ENCODE results near the gene PRR20B.
"Not testable (repeated sequence)": the region's sequence is repeated elsewhere in the genome, so short reads cannot be mapped to it uniquely, and the experiment has no call there.

The PRR20B gene

DNA sequence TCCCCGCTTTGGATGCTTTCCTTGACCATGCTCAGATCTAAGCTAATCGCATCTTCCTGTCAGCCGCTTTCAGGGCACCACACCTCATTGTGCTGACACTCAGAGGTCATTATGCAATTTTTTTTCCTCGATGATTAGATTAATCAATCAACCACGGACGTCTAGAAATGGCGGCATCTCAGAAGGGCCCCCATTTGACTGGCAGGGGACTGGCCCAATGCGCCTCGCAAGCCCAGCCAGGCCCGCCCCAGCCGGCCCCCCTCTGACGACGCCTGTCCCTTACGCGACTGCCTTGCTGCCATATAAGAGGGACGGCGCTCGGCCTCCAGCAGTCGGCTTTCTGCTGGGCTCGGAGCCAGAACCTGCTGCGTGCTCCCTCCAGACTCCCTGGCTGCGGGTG is 13.0 kb downstream of the PRR20B start, which contains the start of gene PRR20D:
Gene PRR20D, plus strand, starts transcription at position 301 of the 400 bp plus-strand sequence. CDS start 387 bp downstream, outside the sequence.
- not testable (repeated sequence) for H3K36me3 ChIP-seq (ENCODE audit: control insufficient read depth, insufficient read depth, low read length); H3K27me3 ChIP-seq (ENCODE audit: control insufficient read depth, insufficient read depth, low read length); H3K9ac ChIP-seq (ENCODE audit: low read length); H3K27ac ChIP-seq (ENCODE audit: low read depth, low read length); H3K4me3 ChIP-seq (ENCODE audit: low read depth, low read length); H3K4me1 ChIP-seq (ENCODE audit: control insufficient read depth, insufficient read depth, low read length); H3K9me3 ChIP-seq (ENCODE audit: control insufficient read depth, insufficient read depth, low read depth, low read length)

DNA sequence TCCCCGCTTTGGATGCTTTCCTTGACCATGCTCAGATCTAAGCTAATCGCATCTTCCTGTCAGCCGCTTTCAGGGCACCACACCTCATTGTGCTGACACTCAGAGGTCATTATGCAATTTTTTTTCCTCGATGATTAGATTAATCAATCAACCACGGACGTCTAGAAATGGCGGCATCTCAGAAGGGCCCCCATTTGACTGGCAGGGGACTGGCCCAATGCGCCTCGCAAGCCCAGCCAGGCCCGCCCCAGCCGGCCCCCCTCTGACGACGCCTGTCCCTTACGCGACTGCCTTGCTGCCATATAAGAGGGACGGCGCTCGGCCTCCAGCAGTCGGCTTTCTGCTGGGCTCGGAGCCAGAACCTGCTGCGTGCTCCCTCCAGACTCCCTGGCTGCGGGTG is 19.6 kb downstream of the PRR20B start, which contains the start of gene PRR20E:
Gene PRR20E, plus strand, starts transcription at position 301 of the 400 bp plus-strand sequence. CDS start 387 bp downstream, outside the sequence.
- not testable (repeated sequence) for H3K27me3 ChIP-seq (ENCODE audit: control insufficient read depth, insufficient read depth, low read length); H3K27ac ChIP-seq (ENCODE audit: low read depth, low read length); H3K9ac ChIP-seq (ENCODE audit: low read length); H3K4me1 ChIP-seq (ENCODE audit: control insufficient read depth, insufficient read depth, low read length); H3K36me3 ChIP-seq (ENCODE audit: control insufficient read depth, insufficient read depth, low read length); H3K4me3 ChIP-seq (ENCODE audit: low read depth, low read length); H3K9me3 ChIP-seq (ENCODE audit: control insufficient read depth, insufficient read depth, low read depth, low read length)

GRCh38 chr13:57191667-57192066 is 44.4 kb downstream of the PRR20B start:
- Histone ChIP-seq H3K9me3 (ENCODE audit: control insufficient read depth, insufficient read depth, low read depth, low read length) (no peaks in the 10 kb centered on the region), H3K36me3 (ENCODE audit: control insufficient read depth, insufficient read depth, low read length) (no peaks in the 10 kb centered on the region), H3K27ac (ENCODE audit: low read depth, low read length) (no peak overlapping the region), H3K27me3 (ENCODE audit: control insufficient read depth, insufficient read depth, low read length) (no peaks in the 10 kb centered on the region), H3K4me1 (ENCODE audit: control insufficient read depth, insufficient read depth, low read length) (no peaks in the 10 kb centered on the region), H3K9ac (ENCODE audit: low read length) (no peak overlapping the region), H3K4me3 (ENCODE audit: low read depth, low read length) (no peak overlapping the region)
